ENCODE data around the gene NPFFR1. TPM values are rescaled to one million over a fixed set of nuclear protein-coding genes. Genes with fewer than 3 reads are reported as not detected.

NPFFR1 gene
- total RNA-seq, 2 donors from 2014 or later: not detected

DNA sequence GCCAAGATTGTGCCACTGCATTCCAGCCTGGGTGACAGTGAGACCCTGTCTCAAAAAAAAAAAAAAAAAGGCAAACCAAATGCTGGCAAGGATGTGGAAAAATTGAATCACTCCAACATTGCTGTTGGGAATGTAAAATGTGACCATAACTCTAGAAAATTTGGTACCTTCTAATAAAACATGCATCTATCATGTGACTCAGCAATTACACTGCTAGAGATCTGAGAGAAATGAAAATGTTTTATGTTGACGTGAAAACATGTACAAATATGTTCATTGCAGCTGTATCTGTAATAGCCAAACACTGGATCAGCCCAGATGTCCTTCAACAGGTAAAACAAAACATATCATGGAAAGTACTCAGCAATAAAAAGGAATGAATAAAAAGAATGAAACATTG is 82.7 kb downstream of the NPFFR1 start:
- Mint-ChIP-seq H3K27ac (no peak overlapping the region), H3K4me3 (no peak overlapping the region), H3K27me3 (no peaks in the 10 kb centered on the region), H3K4me1 (peaks cover 3% of the 10 kb centered on the region), H3K36me3 (ENCODE audit: low read depth) (peaks cover 2% of the 10 kb centered on the region)
- ATAC-seq (no peak), DNase-seq (no peak)
- no peaks in the 10 kb centered on the region for H3K9me3 ChIP-seq (ENCODE audit: control insufficient read depth, low read length, poor library complexity, severe bottlenecking)

DNA sequence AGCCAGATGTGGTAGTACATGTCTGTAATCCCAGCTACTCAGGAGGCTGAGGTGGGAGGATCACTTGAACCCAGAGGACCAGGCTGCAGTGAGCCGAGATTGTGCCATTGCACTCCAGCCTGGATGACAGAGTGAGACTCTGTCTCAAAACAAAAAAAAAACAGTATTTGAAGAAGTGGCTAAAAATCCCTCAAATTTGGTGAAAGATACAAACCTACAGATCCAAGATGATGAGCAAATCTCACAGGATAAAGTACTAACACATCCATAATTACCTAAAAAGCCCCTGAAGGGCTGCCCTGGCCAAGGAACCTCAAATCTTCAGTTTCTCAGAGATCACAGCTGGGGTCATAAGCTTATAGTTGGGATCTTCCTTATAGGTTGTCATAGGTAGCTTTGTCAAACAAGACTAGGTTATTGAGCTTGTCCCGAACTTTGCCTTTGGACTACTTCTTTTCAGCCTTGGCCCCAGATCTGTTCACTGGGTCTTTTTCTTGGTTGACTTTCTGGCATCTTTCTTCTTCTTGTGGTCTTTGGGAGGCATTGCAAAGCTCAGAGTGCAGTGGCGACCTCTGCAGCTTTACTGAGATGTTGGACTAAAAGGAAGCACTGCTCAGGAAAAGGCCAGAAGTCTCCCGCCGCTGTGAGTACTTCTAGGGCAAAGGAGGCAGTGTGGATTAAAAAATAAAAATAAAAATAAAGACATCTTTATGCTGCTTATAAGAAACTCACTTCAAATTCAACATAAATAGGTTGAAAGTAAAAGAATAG is 84.9 kb downstream of the NPFFR1 start:
- no peaks in the 10 kb centered on the region for H3K27me3 Mint-ChIP-seq
- peaks cover 3% of the 10 kb centered on the region for H3K4me1 Mint-ChIP-seq
- H3K9me3 ChIP-seq (ENCODE audit: control insufficient read depth, low read length, poor library complexity, severe bottlenecking): no peaks in the 10 kb centered on the region
- ATAC-seq (no peak), DNase-seq (no peak)
- H3K27ac Mint-ChIP-seq: no peak overlapping the region
- no peaks in the 10 kb centered on the region for H3K36me3 Mint-ChIP-seq (ENCODE audit: low read depth)
- no peak overlapping the region for H3K4me3 Mint-ChIP-seq

Other genes with a start within 250 kb of the NPFFR1 start
- 1 to 10 TPM; 2.7 to 4.9 TPM for gene MACROH2A2, start 231.2 kb downstream of the NPFFR1 start, total RNA-seq
- gene AIFM2, start 151.2 kb downstream of the NPFFR1 start, total RNA-seq: 1 to 10 TPM; 2.1 to 3.0 TPM
- 10 to 100 TPM; 14.2 to 14.9 TPM for gene TYSND1, start 137.3 kb downstream of the NPFFR1 start, total RNA-seq
- 100 to 1,000 TPM; 131 to 132 TPM for gene SAR1A, start 113.5 kb downstream of the NPFFR1 start, total RNA-seq
- 10 to 100 TPM; 69.8 to 80.9 TPM for gene PPA1, start 50.6 kb downstream of the NPFFR1 start, total RNA-seq
- gene LRRC20, start 98.6 kb upstream of the NPFFR1 start, total RNA-seq: 1 to 10 TPM; 1.9 to 2.5 TPM
- gene EIF4EBP2, start 120.1 kb upstream of the NPFFR1 start, total RNA-seq: 10 to 100 TPM; 44.2 to 49.5 TPM
- not detected for gene NODAL, start 157.7 kb upstream of the NPFFR1 start, total RNA-seq
- under 1 TPM; 0.07 to 0.13 TPM for gene PALD1, start 194.8 kb upstream of the NPFFR1 start, total RNA-seq